Gastroesophageal sphincter (tissue), 4 donors: ENCODE results near the gene SELENBP1. TPM values are rescaled to one million over a fixed set of nuclear protein-coding genes. Genes with fewer than 3 reads are reported as not detected.
A peak's percentile ranks its signal among the peaks of the same experiment; 100 is the strongest.

Source experiments
- ATAC-seq: fragments of 150-250 bp; one replicate; pipeline ENCODE4 v1.9.1; 2016; ENCODE audit warnings: mild to moderate bottlenecking, moderate library complexity
- H3K27ac ChIP-seq, 4 donors: fragments of 200-600 bp; sonication (generic) in 3 of 4; 1 replicate in 3 of 4; 2 replicates in 1 of 4; pipeline ENCODE4 v1.5.1; 2016 to 2019
- H3K27me3 ChIP-seq: fragments of 200-600 bp; sonication (generic); one replicate; pipeline ENCODE4 v1.5.1; 2019
- H3K36me3 ChIP-seq, 2 donors: fragments of 200-600 bp; sonication (generic); one replicate each; pipeline ENCODE4 v1.5.1; 2019; ENCODE audit warnings: control low read depth in 1 of 2
- H3K4me1 ChIP-seq, 3 donors: fragments of 200-600 bp; sonication (generic); 1 replicate in 2 of 3; 2 replicates in 1 of 3; pipeline ENCODE4 v1.5.1; 2016 to 2019; ENCODE audit warnings: control low read depth in 2 of 3
- H3K4me3 ChIP-seq, 2 donors: fragments of 200-600 bp; sonication (generic); one replicate each; pipeline ENCODE4 v1.5.1; 2019; ENCODE audit warnings: mild to moderate bottlenecking in 1 of 2, moderate library complexity in 1 of 2
- H3K9me3 ChIP-seq, 3 donors: fragments of 200-600 bp; sonication (generic); one replicate each; pipeline ENCODE4 v1.5.1; 2017 to 2019; ENCODE audit warnings: control low read depth in 2 of 3
- CTCF ChIP-seq, 4 experiments: fragments of 200-600 bp in 2 of 4; fragments of 450-650 bp in 2 of 4; sonication (generic) in 1 of 4; IDR thresholded peaks; one replicate each; pipeline ENCODE4 v1.5.1; 2017 to 2019; ENCODE audit warnings: antibody characterized with exemption in 4 of 4, mild to moderate bottlenecking in 2 of 4, moderate library complexity in 2 of 4
- EP300 ChIP-seq: sonication (generic); formaldehyde crosslinking; IDR thresholded peaks from one replicate; pipeline ENCODE4 v1.6.1; 2017; ENCODE audit warnings: antibody characterized with exemption, mild to moderate bottlenecking
- POLR2A ChIP-seq, 2 donors: fragments of 450-650 bp; IDR thresholded peaks; one replicate each; pipeline ENCODE4 v1.6.1; 2017; ENCODE audit warnings: antibody characterized with exemption in 2 of 2, mild to moderate bottlenecking in 2 of 2, moderate library complexity in 1 of 2
- POLR2AphosphoS5 ChIP-seq: sonication (generic); formaldehyde crosslinking; IDR thresholded peaks from one replicate; pipeline ENCODE4 v1.6.1; 2017; ENCODE audit warnings: antibody characterized with exemption
- WGBS, 2 donors: methylation state at CpG; one replicate each; pipeline ENCODE4 v1.1.5; 2018; ENCODE audit warnings: low coverage in 1 of 2; 5-methylcytosine and 5-hydroxymethylcytosine counted together
- total RNA-seq, 4 donors: library from RNA; depleted of rRNA; stranded (reverse); fragments of >200 nt; gene quantifications; one replicate each; pipeline ENCODE4 v1.1.0, GENCODE V29; 2016

Gene SELENBP1
- total RNA-seq, 4 donors from 2014 or later, result 52.8 to 251 (median 109) TPM

- WGBS, 2 donors, result 60% methylated on average over 5 of the region's 5 CpGs; no CpG with 5 or more reads in 1 of the 2 donors
- no peaks in the 10 kb centered on the region for H3K27me3 ChIP-seq
- ATAC-seq, result no peak
- H3K36me3 ChIP-seq, result no peaks in the 10 kb centered on the region
- no peak overlapping the region for H3K27ac ChIP-seq
- TF ChIP-seq POLR2A (IDR thresholded peaks at IDR 0.05) (no peak), CTCF (IDR thresholded peaks at IDR 0.05) (no peak), POLR2AphosphoS5 (no peak), EP300 (no peak)
- H3K4me3 ChIP-seq, result no peak overlapping the region
- H3K4me1 ChIP-seq, result peaks cover 0 to 4% (median 0%) of the 10 kb centered on the region in 3 donors
- no peaks in the 10 kb centered on the region for H3K9me3 ChIP-seq
These were observed 37.7 kb downstream of the SELENBP1 start for GRCh38 chr1:151334822-151335221.

GRCh38 chr1:151327903-151328674 lies 44.4 kb downstream of the SELENBP1 start:
- H3K27me3 ChIP-seq, result no peaks in the 10 kb centered on the region
- H3K27ac ChIP-seq, result peak overlapping the region; percentile 90 to 95 (median 92)
- H3K4me1 ChIP-seq, result peaks cover 0 to 49% (median 26%) of the 10 kb centered on the region in 3 donors
- WGBS, 2 donors, result 18 to 52% methylated on average over 7 to 29 of the region's 34 CpGs
- TF ChIP-seq POLR2A (IDR thresholded peaks at IDR 0.05) (no peak), POLR2AphosphoS5 (no peak), CTCF (IDR thresholded peaks at IDR 0.05) (no peak), EP300 (no peak)
- peak overlapping the region; percentile 87 to 89 for H3K4me3 ChIP-seq
- peaks cover 0 to 28% of the 10 kb centered on the region in 2 donors for H3K36me3 ChIP-seq
- ATAC-seq, result peak; percentile 21
- H3K9me3 ChIP-seq, result no peaks in the 10 kb centered on the region

- H3K4me3 ChIP-seq, result peak within 1 kb of the TSS; percentile 87 to 89
- WGBS, 2 donors, result 0 to 1% methylated on average over 15 to 22 of the region's 40 CpGs
- peak in 1 of 4 experiments; percentile 24 for TF ChIP-seq CTCF (IDR thresholded peaks at IDR 0.05)
- peak; percentile 64 for TF ChIP-seq POLR2AphosphoS5
- TF ChIP-seq EP300, result no peak
- peak; percentile 18 to 30 for TF ChIP-seq POLR2A (IDR thresholded peaks at IDR 0.05)
- no peaks in the 10 kb centered on the region for H3K27me3 ChIP-seq
- H3K27ac ChIP-seq, result peak within 1 kb of the TSS; percentile 90 to 95 (median 92)
- no peaks in the 10 kb centered on the region for H3K9me3 ChIP-seq
- peaks cover 0 to 33% of the 10 kb centered on the region in 2 donors for H3K36me3 ChIP-seq
- peak; percentile 99 for ATAC-seq
- H3K4me1 ChIP-seq, result peaks cover 0 to 55% (median 26%) of the 10 kb centered on the region in 3 donors
These were observed 45.1 kb downstream of the SELENBP1 start, which contains the start of gene PI4KB for GRCh38 chr1:151327223-151327902. TSS of gene PI4KB (minus strand) at chr1:151327416. CDS start at chr1:151316481, 10,935 bp downstream.

- H3K4me1 ChIP-seq, result peaks cover 0 to 61% (median 26%) of the 10 kb centered on the region in 3 donors
- H3K27ac ChIP-seq, result peak overlapping the region; percentile 90 to 95 (median 92)
- no peaks in the 10 kb centered on the region for H3K9me3 ChIP-seq
- no peak for TF ChIP-seq EP300
- no peak for TF ChIP-seq POLR2AphosphoS5
- TF ChIP-seq CTCF (IDR thresholded peaks at IDR 0.05), result no peak
- no peak for TF ChIP-seq POLR2A (IDR thresholded peaks at IDR 0.05)
- no peaks in the 10 kb centered on the region for H3K27me3 ChIP-seq
- H3K36me3 ChIP-seq, result peaks cover 0 to 39% of the 10 kb centered on the region in 2 donors
- H3K4me3 ChIP-seq, result peak overlapping the region; percentile 87 to 89
- WGBS, 2 donors, result 1% methylated on average over 12 of the region's 12 CpGs
- ATAC-seq, result peak; percentile 41
These were observed 45.8 kb downstream of the SELENBP1 start for GRCh38 chr1:151326619-151327222.
